ENCODE data around the gene ATP11A.
A peak's percentile ranks its signal among the peaks of the same experiment; 100 is the strongest.

ATP11A gene

GRCh38 chr13:112905990-112906641 lies 216.3 kb downstream of the ATP11A start:
- DNase-seq (ENCODE audit: low read depth), result no peak

DNA sequence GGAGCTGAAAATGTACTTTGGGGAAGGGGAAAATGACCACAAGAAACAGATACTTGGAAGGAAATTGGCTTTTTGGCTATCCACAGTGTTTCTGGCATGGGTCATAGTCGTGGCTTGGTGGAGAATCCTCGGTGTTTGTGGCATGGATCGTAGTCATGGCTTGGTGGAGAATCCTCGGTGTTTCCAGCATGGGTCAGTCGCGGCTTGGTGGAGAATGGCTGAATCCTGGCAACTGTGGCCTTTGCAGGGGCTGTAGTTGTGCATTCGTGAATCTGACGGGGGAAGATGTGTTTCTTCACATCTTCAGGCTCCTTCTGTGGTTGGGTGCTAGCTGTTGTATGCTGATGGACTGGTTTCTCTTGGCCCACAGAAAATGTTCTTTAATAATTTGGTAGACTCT lies 217.4 kb downstream of the ATP11A start:
- DNase-seq (ENCODE audit: low read depth), result no peak

GRCh38 chr13:112907871-112908331 lies 218.1 kb downstream of the ATP11A start:
- no peak for DNase-seq (ENCODE audit: low read depth)

GRCh38 chr13:112908342-112908741 lies 218.5 kb downstream of the ATP11A start:
- DNase-seq (ENCODE audit: low read depth), result no peak

DNA sequence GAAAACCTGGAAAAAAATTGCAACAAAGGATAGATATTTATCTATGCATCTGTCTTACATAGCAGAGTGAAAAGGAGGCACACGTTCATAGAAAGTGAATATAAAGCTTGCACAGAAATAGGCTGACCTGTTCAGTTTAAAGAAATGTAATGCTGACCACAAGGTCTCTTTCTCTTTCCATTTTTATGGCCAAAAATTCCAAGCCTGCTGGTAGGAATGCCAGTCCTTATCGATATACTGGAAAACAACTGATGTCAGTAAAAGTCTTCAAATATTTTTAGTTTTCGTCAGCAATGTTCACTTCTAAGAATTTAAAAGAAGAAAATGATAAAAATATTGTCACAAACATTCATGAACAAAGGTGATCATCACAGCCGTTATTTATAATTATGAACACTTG lies 220.2 kb downstream of the ATP11A start:
- DNase-seq (ENCODE audit: low read depth), result no peak

DNA sequence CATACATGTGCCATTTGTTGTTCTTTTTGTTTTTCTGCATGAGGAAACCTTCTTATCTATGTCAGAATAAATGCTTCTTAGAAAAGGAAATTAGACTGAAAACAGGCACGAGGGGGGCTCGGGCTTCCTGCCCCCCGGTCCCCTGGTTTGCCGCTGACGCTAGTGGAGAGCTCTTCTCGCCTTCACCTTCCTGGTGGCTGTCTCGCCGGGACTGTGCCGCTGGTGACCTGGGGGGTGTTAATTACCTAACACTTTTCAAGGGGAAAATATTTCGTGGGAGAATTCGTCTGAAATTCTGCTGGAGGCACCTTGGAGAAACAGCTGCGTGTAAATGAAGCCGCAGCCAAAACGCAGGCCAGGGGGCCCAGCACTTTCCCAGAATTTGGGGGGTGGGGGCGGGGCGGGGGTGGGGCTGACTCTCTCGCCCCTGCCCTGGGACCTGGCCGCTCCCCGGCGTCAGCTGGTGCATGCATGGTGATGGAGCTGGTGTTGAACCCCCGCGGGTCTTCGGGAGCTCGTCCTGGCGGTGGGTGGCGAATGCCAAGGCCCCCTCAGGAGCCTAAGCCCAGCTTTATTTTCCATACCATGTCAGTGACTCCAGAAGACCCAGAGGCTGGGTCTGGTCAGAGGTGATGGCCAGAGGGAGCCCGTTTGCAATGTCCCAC lies 220.9 kb downstream of the ATP11A start:
- DNase-seq (ENCODE audit: low read depth), result no peak

- no peak for DNase-seq (ENCODE audit: low read depth)
These were observed 221.5 kb downstream of the ATP11A start for GRCh38 chr13:112911285-112911701.

- DNase-seq (ENCODE audit: low read depth), result no peak
These were observed 222.0 kb downstream of the ATP11A start for GRCh38 chr13:112911883-112912282.

DNA sequence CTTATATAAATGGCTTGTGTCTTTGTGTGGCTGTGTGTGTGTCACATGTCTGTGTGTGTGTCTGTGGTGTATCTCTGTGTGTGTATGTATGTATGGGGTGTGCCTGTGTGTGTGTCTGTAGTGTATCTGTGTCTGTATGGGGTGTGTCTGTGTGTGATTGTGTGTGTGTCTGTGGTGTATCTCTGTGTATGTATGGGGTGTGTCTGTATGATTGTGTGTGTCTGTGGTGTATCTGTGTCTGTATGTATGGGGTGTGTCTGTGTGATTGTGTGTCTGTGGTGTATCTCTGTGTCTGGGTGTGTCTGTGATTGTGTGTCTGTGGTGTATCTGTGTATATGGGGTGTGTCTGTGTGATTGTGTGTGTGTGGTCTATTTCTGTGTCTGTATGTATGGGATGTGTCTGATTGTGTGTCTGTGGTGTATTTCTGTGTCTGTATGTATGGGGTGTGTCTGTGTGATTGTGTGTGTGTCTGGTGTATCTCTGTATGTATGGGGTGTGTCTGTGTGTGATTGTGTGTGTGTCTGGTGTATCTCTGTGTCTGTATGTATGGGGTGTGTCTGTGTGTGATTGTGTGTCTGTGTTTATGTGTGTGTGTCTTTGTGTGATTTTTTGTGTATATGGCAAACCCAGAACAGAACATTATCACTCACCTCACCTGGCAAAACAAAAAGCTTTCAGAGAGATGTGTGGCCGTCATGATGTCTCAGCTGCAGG lies 223.0 kb downstream of the ATP11A start:
- no peak for DNase-seq (ENCODE audit: low read depth)

GRCh38 chr13:112916296-112916695 lies 226.5 kb downstream of the ATP11A start:
- DNase-seq (ENCODE audit: low read depth), result no peak

GRCh38 chr13:112917056-112917664 lies 227.3 kb downstream of the ATP11A start:
- DNase-seq (ENCODE audit: low read depth), result no peak

- no peak for DNase-seq (ENCODE audit: low read depth)
These were observed 227.9 kb downstream of the ATP11A start for GRCh38 chr13:112917737-112918136.

GRCh38 chr13:112918266-112918665 lies 228.4 kb downstream of the ATP11A start:
- no peak for DNase-seq (ENCODE audit: low read depth)

DNA sequence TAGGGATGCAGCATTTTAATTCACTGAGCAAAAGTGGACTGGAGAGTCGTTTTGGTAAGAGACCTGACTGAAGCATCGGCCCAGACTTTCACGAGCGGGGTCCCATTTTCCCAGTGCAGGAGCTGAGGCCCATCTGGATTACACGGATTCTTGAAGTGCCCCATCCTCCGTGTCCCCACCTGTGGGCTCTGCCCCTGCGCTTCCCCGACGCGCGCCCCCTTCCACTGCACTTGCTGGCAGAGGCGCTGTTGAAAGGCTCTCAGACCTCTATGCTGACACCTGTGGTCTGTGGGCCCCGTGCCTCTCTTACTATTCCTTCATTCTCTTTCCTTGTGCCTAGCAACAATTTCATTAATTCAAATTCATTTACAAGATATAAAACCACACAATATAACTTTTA lies 228.9 kb downstream of the ATP11A start:
- no peak for DNase-seq (ENCODE audit: low read depth)

- no peak for DNase-seq (ENCODE audit: low read depth)
These were observed 234.1 kb downstream of the ATP11A start for GRCh38 chr13:112923962-112924361.

GRCh38 chr13:112924365-112924764 lies 234.5 kb downstream of the ATP11A start:
- no peak for DNase-seq (ENCODE audit: low read depth)

DNA sequence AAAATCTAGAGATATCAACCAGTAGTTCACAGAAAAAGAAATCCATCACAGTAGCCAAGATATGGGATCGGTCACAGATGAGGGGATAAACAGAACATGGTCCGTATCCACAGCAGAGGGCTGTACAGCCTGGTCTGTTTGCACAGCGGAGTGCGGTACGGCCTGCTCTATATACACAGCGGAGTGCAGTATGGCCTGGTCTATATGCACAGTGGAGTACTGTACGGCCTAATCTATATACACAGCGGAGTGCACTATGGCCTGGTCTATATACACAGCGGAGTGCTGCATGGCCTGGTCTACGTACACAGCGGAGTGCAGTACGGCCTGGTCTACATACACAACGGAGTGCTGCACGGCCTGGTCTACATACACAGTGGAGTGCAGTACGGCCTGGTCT lies 236.2 kb downstream of the ATP11A start:
- no peak for DNase-seq (ENCODE audit: low read depth)

DNA sequence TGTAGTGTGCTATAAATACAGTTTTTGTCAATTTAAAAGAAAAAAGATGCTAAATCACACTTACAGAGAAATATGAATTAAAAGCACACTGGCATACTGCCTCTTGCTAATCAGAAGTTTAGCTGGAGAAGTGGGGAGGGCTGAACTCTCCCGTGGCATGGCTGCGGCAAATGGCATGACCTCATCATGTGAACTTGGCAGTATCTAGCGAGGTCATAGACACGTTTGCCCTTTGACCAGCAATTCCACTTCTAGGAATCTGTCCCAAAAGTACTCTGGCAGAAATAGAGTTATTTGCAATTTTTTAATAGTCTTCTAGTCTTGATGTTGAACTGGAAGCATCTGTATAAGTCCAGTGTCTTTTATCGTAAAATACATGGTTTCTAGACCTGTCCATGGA lies 237.2 kb downstream of the ATP11A start:
- no peak for DNase-seq (ENCODE audit: low read depth)

DNA sequence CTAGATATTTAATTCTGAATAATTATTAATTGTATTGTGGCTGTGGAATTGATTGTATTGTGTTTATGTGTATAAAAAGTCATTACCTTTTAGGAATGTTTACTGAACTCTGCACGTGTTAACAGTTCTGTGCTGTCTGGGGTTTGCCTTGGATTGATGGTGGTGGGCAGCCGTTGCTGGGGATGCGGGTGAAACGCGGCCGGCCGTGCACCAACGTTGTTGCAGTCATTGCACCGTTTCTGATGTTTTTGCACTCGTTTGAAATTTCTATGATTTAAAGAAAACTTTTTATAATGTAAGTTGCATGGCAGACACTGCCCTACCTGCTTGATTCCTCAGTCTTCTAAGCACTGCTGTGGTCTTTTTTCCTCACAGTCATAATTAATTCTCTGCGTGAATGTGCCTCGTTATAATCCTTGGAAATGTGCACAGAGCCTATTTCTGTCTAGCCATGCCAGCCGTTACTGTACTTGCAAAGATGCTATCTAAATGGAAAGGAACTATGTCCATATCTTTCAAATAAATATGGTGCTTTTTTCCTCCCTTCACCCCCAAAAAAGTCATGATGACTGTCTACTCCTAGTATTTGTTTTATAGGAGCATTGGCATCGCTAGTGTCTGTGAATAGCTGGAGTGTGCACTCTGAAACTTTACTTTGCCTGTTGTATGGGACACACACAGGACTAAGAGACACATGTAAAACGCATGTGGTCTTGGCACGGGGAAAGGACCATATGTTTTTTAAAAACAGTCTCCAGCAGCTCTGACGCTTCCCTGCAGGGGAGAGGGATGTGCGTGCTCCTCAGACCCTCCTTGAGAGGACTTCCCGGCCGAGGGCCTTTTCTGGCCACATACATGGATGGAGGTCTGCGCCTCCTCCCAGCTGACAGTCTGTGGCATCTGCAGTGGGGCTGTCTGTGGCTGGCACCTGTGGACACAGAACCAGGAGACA lies 238.5 kb downstream of the ATP11A start:
- DNase-seq (ENCODE audit: low read depth), result no peak

DNA sequence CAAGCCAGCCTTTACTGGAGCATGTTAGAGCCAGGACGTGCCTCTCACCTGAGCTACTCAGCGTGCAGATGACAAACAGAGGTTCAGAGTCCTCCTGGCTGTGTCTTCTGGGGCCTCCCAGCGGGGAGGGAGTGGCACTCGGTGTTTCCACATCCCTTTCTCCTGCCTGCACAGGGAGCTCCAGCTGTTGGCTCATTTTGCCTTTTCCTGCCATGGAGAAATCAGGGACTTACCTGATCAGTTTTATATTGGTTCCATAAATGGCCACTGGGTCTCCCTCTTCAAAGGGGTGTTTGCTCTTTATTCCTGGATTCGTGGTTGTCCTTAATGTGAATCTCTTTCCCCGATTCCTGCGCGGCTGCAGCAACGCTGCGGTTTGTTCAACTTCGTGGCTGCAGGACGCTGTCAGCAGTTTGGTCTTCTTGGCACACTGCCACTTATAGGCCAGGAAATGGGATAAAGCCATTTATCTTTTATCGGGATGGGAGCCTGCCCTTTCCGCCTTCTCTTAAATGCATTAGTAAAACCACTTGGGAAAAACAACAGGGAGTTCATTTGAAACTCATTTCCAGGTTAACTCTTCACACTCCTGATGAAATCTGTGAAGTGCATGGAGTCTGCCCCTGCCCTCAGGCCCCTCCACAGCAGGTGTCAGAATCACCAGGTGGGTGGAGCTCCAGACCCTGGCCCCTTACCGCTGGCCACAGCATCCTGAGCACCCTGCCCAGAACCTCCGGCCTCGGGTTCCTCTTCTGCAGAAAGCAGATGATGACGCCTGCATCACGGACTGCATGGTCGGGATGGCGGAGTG lies 239.3 kb downstream of the ATP11A start:
- peak; percentile 34 for DNase-seq (ENCODE audit: low read depth)

GRCh38 chr13:112929783-112930055 lies 239.9 kb downstream of the ATP11A start:
- no peak for DNase-seq (ENCODE audit: low read depth)
